ENCODE data around the gene DLGAP4. TPM values are rescaled to one million over a fixed set of nuclear protein-coding genes. Genes with fewer than 3 reads are reported as not detected.

The DLGAP4 gene
- total RNA-seq, 2 donors from 2014 or later, result 33.9 to 45.4 TPM

GRCh38 chr20:36478137-36478905 is 172.2 kb downstream of the DLGAP4 start:
- no peaks in the 10 kb centered on the region for H3K27me3 Mint-ChIP-seq
- DNase-seq (no peak), ATAC-seq (no peak)
- peaks cover 49% of the 10 kb centered on the region for H3K4me1 Mint-ChIP-seq
- H3K9me3 ChIP-seq (ENCODE audit: control insufficient read depth, low read length, poor library complexity, severe bottlenecking), result no peaks in the 10 kb centered on the region
- no peaks in the 10 kb centered on the region for H3K36me3 Mint-ChIP-seq (ENCODE audit: low read depth)
- peak overlapping the region; percentile 89 for H3K27ac Mint-ChIP-seq
- H3K4me3 Mint-ChIP-seq, result no peak overlapping the region

GRCh38 chr20:36479938-36480337 is 173.8 kb downstream of the DLGAP4 start:
- Mint-ChIP-seq H3K27ac (peak overlapping the region; percentile 89), H3K4me1 (peaks cover 42% of the 10 kb centered on the region), H3K27me3 (no peaks in the 10 kb centered on the region), H3K4me3 (no peak overlapping the region), H3K36me3 (ENCODE audit: low read depth) (no peaks in the 10 kb centered on the region)
- no peaks in the 10 kb centered on the region for H3K9me3 ChIP-seq (ENCODE audit: control insufficient read depth, low read length, poor library complexity, severe bottlenecking)
- ATAC-seq (no peak), DNase-seq (no peak)

- DNase-seq (no peak), ATAC-seq (no peak)
- no peaks in the 10 kb centered on the region for H3K27me3 Mint-ChIP-seq
- H3K4me1 Mint-ChIP-seq, result peaks cover 42% of the 10 kb centered on the region
- H3K27ac Mint-ChIP-seq, result peak overlapping the region; percentile 89
- no peaks in the 10 kb centered on the region for H3K9me3 ChIP-seq (ENCODE audit: control insufficient read depth, low read length, poor library complexity, severe bottlenecking)
- H3K36me3 Mint-ChIP-seq (ENCODE audit: low read depth), result no peaks in the 10 kb centered on the region
- no peak overlapping the region for H3K4me3 Mint-ChIP-seq
These were observed 174.4 kb downstream of the DLGAP4 start for GRCh38 chr20:36480456-36481048.

GRCh38 chr20:36481380-36482043 is 175.4 kb downstream of the DLGAP4 start:
- no peak for DNase-seq
- H3K4me3 Mint-ChIP-seq, result no peak overlapping the region
- ATAC-seq, result no peak

GRCh38 chr20:36482044-36482473 is 175.9 kb downstream of the DLGAP4 start:
- peaks cover 52% of the 10 kb centered on the region for H3K4me1 Mint-ChIP-seq
- peak overlapping the region; percentile 74 for H3K27ac Mint-ChIP-seq
- H3K4me3 Mint-ChIP-seq, result no peak overlapping the region
- DNase-seq (no peak), ATAC-seq (no peak)
- H3K9me3 ChIP-seq (ENCODE audit: control insufficient read depth, low read length, poor library complexity, severe bottlenecking), result no peaks in the 10 kb centered on the region
- H3K36me3 Mint-ChIP-seq (ENCODE audit: low read depth), result no peaks in the 10 kb centered on the region
- H3K27me3 Mint-ChIP-seq, result no peaks in the 10 kb centered on the region

More at GRCh38 chr20:36481380-36482043, 175.4 kb downstream of the DLGAP4 start:
- no peaks in the 10 kb centered on the region for H3K9me3 ChIP-seq (ENCODE audit: control insufficient read depth, low read length, poor library complexity, severe bottlenecking)
- Mint-ChIP-seq H3K27ac (peak overlapping the region; percentile 74), H3K27me3 (no peaks in the 10 kb centered on the region), H3K36me3 (ENCODE audit: low read depth) (no peaks in the 10 kb centered on the region), H3K4me1 (peaks cover 48% of the 10 kb centered on the region)

GRCh38 chr20:36483209-36483918 is 177.2 kb downstream of the DLGAP4 start:
- Mint-ChIP-seq H3K4me1 (peaks cover 50% of the 10 kb centered on the region), H3K27ac (peak overlapping the region; percentile 54), H3K4me3 (no peak overlapping the region), H3K27me3 (no peaks in the 10 kb centered on the region), H3K36me3 (ENCODE audit: low read depth) (no peaks in the 10 kb centered on the region)
- DNase-seq, result no peak
- no peaks in the 10 kb centered on the region for H3K9me3 ChIP-seq (ENCODE audit: control insufficient read depth, low read length, poor library complexity, severe bottlenecking)
- no peak for ATAC-seq

- DNase-seq (no peak), ATAC-seq (no peak)
- no peak overlapping the region for H3K4me3 Mint-ChIP-seq
- H3K36me3 Mint-ChIP-seq (ENCODE audit: low read depth), result no peaks in the 10 kb centered on the region
- H3K27me3 Mint-ChIP-seq, result no peaks in the 10 kb centered on the region
- peaks cover 44% of the 10 kb centered on the region for H3K4me1 Mint-ChIP-seq
- H3K9me3 ChIP-seq (ENCODE audit: control insufficient read depth, low read length, poor library complexity, severe bottlenecking), result no peaks in the 10 kb centered on the region
- peak overlapping the region; percentile 54 for H3K27ac Mint-ChIP-seq
These were observed 178.0 kb downstream of the DLGAP4 start for GRCh38 chr20:36483919-36484808.

GRCh38 chr20:36485286-36485685 is 179.1 kb downstream of the DLGAP4 start:
- Mint-ChIP-seq H3K4me1 (peaks cover 39% of the 10 kb centered on the region), H3K27ac (no peak overlapping the region)
- DNase-seq, result no peak

GRCh38 chr20:36487069-36487468 is 180.9 kb downstream of the DLGAP4 start:
- Mint-ChIP-seq H3K36me3 (ENCODE audit: low read depth) (no peaks in the 10 kb centered on the region), H3K4me1 (peaks cover 40% of the 10 kb centered on the region), H3K4me3 (no peak overlapping the region), H3K27me3 (no peaks in the 10 kb centered on the region), H3K27ac (peak overlapping the region; percentile 84)
- DNase-seq (no peak), ATAC-seq (no peak)
- H3K9me3 ChIP-seq (ENCODE audit: control insufficient read depth, low read length, poor library complexity, severe bottlenecking), result no peaks in the 10 kb centered on the region

More at GRCh38 chr20:36485286-36485685, 179.1 kb downstream of the DLGAP4 start:
- H3K9me3 ChIP-seq (ENCODE audit: control insufficient read depth, low read length, poor library complexity, severe bottlenecking), result no peaks in the 10 kb centered on the region
- Mint-ChIP-seq H3K36me3 (ENCODE audit: low read depth) (no peaks in the 10 kb centered on the region), H3K27me3 (no peaks in the 10 kb centered on the region), H3K4me3 (no peak overlapping the region)
- ATAC-seq, result no peak

GRCh38 chr20:36490191-36490590 is 184.1 kb downstream of the DLGAP4 start:
- Mint-ChIP-seq H3K4me3 (no peak overlapping the region), H3K27ac (peak overlapping the region; percentile 84), H3K27me3 (no peaks in the 10 kb centered on the region), H3K4me1 (peaks cover 42% of the 10 kb centered on the region), H3K36me3 (ENCODE audit: low read depth) (no peaks in the 10 kb centered on the region)
- no peak for ATAC-seq
- H3K9me3 ChIP-seq (ENCODE audit: control insufficient read depth, low read length, poor library complexity, severe bottlenecking), result no peaks in the 10 kb centered on the region
- DNase-seq, result no peak

GRCh38 chr20:36491901-36492617 is 185.9 kb downstream of the DLGAP4 start:
- Mint-ChIP-seq H3K27me3 (no peaks in the 10 kb centered on the region), H3K4me3 (peak overlapping the region; percentile 82), H3K36me3 (ENCODE audit: low read depth) (no peaks in the 10 kb centered on the region), H3K4me1 (peaks cover 36% of the 10 kb centered on the region), H3K27ac (peak overlapping the region; percentile 92)
- H3K9me3 ChIP-seq (ENCODE audit: control insufficient read depth, low read length, poor library complexity, severe bottlenecking), result no peaks in the 10 kb centered on the region
- ATAC-seq, result peak; percentile 93
- peak in 2 of 3 donors; percentile 22 to 36 for DNase-seq
